ENCODE data around the gene TNFAIP8.

The TNFAIP8 gene

DNA sequence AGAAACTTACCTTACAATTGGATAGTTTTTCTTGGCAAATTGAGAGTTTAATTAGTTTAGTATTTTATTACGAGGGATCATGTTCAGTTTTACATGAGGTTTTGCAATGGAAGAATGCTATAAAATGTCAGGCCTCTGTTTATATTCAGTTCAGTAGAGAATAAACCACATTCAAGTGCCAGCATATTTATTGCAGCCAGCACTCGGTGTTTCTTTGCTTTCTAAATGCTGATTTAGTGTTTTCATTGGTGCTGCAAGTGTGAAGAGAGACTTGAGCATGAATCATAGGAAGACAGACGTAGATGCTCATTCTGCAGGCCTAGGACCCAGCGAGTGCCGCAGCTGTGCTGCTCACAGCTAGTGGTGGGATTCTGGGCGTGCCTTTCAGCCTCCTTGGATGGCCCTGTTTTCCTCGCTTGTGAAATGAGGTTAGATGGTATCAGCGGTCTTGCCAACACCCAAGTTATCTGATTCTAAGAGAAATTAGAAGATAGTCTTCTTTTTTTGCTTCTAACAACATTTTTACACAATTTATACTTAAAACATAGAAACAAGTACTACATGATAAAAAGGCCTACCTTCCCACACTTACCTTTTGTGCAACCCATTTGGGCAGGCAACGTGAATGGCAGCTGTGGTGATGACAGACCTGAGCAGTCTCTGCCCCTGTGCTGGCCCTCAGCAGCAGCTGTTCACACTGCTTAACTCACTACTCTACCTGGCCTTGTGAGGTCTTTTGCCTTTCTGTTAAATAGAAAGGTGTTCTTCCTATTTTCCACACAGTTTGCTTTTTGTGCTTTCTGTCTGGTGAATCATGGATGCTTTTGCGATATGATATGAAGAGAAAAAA, 26.8 kb upstream of the TNFAIP8 start:
- no peak for DNase-seq (ENCODE audit: low read depth, low spot score)

DNA sequence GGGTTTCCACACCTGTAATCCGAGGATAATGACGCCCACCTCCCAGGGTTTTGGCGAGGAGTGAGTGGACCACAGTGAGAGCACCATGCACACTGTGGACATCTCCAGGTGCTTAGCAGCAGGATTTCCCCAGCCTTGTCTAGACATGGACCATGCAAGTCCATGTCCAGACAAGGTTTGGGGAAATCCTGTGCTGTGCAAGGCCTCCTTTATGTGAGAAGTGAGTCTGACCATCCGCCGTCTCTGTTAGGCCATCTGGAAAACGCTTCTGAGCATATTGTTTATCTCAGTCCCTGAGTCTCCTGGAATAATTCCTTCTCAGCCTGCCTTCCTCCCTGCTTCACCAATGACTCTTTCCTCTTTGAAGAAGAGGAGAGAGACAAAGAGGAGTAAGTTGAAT, 26.2 kb upstream of the TNFAIP8 start:
- no peak for DNase-seq (ENCODE audit: low read depth, low spot score)

DNA sequence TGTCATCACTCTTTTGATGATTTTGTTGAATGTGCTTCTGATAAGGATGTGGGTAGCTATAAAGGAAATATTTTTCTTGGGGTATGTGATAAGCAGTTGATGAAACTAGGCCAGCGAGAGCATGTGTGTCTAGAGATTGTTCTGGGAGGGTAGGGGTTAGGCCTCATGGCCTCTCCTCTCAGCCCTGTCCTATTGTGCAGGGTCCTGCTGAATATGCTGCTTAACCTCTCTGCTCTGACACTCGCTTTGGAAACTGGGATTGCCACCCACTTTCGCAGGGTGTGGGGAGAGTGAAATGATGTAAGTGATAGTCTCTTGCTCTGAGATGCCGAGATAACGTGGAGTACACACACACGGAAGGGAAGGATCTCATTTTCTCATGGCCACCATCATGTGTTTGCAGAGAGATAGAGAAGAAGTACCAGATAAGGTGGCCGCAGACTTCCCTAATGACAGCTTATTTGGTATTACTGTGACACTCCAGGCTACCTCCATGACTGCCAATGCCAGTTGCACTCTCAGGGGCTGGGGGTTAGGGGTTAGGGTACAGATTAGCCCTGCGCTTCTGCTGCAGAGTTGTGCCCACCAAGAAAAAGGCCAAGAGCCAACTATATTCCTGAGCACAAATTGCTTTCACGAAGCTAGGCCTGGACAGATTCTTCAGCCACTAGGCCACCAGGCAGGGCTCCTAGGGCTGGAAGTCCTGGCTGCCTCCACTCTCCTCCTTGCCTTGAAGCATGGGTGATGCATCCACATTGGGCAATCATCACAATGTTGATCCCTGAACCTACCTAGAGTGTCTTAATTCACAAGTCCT, 25.2 kb upstream of the TNFAIP8 start:
- no peak for DNase-seq (ENCODE audit: low read depth, low spot score)

DNA sequence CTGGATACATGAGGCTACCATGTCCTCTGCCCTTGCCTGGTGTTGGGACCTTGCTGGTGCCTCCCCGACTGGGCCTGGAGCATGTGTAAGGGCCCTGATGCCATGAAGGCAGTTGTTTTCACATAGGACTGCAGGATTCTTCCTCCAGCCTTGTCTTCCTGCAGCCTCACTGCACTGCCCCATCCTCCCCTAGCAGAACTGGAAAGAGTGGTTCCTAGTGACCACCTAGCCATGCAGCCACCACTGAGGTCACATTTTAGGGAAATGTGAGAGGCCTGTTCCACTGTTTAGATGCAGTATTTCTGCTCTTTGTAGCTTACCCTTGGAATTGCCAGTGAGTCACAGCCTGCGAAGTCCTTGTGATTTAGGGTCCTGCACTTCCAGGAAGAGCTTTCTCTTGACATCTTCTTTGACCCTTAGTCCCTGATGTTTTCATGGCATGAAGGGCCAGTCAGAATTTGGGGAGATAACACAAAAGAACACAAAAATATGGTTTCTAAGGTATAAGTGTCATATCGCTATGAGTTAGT, 24.2 kb upstream of the TNFAIP8 start:
- no peak for DNase-seq (ENCODE audit: low read depth, low spot score)

DNA sequence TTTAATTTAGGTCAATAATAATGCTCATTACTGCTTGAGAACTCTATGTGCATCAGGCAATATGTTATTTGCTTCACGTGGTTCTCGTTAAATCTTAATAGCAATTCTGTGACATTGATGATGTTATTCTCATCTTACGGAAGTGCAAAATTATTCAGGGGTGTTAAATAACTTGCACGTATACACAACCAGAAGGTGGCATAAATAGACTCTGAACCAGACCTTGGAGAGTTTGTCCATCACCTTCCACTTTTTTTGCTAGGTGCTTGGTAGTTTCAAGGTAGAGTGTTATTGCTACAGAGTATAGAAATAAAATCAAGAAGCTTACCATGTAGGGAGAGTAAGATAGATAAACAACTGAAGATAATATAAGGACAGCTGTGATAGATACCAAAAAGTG, 23.6 kb upstream of the TNFAIP8 start:
- DNase-seq (ENCODE audit: low read depth, low spot score) = no peak

DNA sequence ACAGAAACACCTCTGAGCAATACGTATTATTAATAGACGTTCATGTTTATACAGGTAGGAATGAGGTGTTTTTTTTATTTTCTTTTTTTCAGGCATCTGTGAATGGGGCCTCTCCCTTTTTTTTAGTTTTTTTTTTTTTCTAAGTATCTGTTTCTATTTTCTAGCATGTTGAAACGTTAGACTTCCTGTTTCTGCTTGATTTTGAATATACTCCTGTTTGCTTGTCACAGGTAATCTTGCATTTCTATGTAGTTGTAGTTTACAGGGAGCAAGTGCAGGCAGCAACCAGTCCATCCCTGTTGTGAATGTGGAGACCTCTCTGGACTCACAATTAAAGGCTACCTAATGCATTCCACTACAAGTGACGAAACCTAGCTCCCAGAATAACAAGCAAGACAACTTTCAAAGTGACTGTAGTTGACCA, 22.8 kb upstream of the TNFAIP8 start:
- no peak for DNase-seq (ENCODE audit: low read depth, low spot score)

DNA sequence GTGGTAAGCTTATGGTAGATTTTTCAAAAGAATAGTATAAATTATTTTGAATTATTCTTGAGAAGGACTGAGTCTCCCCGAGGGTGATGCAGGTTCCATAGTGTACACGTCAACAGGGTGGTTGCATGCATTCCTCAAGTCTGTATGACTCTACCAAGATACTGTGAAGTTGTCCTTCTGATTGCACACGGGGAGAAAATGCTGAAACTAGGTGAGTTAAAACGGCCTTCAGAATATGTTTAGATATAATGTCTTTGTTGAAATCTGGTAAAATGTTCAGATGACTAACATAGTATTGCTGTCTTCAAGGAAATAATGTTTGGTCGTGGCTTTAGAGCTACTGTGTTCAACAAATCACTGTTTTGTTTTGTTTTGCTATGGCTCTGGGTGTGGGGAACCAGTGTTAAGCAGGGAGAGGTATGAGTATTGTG, 22.4 kb upstream of the TNFAIP8 start:
- no peak for DNase-seq (ENCODE audit: low read depth, low spot score)

DNA sequence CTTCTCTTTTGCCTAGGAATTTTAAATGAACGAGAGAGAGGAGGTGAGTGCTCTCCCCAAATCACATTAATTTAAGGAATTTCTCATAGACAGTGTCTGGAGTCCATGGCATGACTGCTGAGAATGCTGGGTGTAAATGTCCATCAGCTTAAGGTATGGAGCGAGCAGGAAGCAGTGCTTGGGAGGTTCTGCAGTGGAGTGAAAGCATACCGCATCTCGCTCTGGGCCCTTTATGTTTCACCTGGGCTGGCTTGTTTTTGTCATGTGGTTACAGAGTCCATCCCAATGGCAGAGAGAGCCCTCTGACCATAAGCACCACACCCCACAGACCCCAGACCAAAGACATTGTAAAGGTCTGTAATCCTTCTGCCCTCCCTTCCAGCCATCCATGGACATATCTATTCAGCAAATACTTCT, 20.6 kb upstream of the TNFAIP8 start:
- DNase-seq (ENCODE audit: low read depth, low spot score) = no peak

DNA sequence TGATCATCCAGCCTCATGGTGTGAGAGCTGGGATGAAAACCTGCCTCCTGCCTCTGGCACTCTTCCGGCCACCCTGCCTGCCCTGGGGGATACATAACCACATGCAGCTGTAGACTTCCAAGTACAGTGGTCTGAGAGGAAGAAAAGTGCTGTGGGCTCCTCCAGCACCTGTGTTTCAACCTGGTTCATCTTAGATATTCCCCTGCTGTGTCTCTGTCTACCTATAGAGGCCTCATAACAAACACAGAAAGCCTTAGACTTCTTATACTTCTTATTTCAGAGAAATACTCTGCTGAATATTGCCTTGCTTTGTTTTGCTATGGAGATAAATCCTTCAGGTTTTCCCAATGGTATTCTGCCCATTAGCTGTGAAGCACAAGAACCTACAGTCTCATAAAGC, 19.6 kb upstream of the TNFAIP8 start:
- DNase-seq (ENCODE audit: low read depth, low spot score) = no peak

DNA sequence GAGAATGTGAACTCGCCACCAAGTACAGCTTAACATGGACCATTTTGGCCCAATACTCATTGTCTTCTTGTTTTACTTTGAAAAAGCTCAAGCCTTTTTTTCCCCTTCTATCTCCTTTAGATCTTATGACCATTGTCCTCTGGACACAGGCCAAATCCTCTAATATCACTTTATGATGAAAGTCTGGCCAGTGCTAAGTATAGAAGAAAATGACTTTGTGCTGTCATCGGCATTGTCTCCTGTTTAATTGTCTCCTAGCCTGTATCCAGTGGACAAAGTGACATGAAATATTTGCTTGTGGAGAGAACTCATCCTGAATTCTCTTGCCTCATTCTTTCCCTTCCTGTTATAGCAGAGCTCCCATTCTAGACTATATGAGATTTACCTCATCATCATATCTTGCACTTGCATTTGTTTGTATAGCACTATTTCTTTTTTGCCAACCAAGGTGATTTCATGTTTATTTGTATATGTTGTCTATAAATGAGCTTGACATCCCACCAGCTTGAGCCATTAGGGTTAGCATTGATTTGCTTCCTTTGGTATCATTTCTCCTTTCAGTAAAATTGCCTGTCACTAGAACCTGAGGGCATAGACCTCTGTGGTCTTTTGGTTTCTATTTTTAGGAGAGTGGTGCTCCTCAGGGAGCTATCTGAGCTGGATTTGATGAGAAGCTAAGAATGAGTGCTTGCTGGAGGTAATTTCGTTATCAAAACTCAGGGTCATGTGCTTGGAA, 18.8 kb upstream of the TNFAIP8 start:
- DNase-seq (ENCODE audit: low read depth, low spot score) = no peak

DNA sequence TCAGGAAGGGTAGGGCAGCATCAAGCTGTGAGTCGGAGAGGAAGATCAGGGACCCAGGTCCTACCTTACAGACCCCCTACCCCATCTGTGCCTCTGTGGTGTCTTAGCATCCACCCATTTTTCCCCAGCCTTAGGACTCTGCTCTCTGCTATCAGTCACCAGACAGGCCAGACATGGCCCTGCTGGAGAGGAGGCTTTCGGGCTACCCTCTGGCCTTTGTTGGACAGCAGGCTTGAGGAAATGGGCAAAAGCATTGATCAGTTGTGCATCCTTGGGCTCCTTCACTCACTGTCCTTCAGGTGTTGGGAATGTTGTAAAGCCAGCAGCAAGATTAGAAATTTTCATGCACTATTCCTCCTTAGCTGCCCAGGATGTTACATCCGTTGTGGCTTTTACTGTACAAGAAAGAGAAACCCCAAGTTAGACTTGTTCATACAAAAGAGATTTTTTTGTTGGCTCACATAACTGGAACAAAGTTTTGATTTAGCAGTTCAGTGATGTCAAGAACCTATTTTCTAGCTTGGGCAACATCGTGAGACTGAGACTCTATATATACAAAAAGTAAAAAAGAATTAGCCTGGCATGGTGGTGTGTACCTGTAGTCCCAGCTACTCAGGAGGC, 17.4 kb upstream of the TNFAIP8 start:
- no peak for DNase-seq (ENCODE audit: low read depth, low spot score)

DNA sequence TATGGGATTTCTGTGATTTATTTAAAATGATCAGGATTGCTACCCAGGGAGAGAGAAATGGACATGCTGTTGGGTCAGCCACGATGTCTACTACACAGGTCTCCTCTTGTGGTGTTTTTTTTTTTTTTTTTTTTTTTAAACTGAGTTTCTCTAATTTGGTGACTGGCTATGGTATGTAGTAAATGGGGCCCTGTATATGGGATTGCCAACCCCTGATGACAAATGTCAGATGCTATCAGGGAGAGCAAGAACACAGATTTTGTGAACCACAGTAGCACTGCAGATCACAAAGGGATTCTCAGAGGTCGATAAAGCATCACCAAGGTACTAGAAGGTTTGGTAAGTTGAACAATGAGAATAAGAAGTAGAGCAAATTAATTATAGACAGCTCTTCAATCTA, 16.5 kb upstream of the TNFAIP8 start:
- DNase-seq (ENCODE audit: low read depth, low spot score) = no peak

DNA sequence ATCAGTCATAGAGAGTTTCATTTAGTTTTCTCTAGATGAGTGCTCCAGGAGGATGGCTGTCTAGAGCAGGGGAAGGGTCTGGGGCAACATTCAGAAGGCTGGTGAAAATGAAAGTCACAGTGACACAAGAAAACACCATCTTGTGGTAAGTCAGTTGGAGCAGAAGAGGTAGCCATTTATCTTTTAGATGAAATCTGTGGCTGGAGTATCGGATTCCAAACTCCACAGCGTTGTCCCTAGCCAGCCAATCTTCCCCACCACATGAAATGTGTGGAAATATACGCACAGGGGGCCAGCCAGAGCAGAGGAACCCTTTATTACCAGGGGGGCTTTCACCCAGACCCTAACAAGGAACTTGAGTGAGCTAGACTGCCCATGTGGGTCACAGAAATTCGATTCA, 15.9 kb upstream of the TNFAIP8 start:
- no peak for DNase-seq (ENCODE audit: low read depth, low spot score)

DNA sequence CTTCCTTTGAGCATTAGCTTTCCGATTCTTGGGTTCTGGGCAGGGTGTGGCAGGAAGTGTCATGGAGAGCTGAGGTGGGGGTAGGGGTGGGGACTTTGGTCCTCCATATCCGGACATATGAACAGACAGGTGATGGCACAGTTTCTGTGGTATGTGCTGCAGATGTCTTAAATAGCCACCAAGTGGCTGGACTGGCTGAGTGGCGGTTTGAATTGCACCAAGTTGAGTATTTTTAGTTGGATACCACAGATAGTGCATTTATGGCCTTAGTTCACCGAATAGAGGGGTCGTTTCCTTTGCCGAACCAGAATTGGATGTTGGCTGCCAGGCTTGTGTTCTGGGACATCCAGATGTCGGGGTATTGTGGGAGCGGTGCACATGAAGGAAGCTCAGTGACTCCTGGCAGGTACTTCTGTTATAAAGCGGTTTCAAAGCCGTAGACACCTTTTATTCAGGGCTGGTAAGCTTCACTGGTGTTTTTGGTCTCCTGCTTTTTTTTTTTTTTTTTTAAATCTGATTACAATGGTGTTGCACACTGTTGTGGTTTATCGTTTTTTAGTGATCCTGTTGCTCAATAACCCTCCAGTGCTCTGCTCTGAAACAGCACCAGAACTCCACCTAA, 15.1 kb upstream of the TNFAIP8 start:
- no peak for DNase-seq (ENCODE audit: low read depth, low spot score)

DNA sequence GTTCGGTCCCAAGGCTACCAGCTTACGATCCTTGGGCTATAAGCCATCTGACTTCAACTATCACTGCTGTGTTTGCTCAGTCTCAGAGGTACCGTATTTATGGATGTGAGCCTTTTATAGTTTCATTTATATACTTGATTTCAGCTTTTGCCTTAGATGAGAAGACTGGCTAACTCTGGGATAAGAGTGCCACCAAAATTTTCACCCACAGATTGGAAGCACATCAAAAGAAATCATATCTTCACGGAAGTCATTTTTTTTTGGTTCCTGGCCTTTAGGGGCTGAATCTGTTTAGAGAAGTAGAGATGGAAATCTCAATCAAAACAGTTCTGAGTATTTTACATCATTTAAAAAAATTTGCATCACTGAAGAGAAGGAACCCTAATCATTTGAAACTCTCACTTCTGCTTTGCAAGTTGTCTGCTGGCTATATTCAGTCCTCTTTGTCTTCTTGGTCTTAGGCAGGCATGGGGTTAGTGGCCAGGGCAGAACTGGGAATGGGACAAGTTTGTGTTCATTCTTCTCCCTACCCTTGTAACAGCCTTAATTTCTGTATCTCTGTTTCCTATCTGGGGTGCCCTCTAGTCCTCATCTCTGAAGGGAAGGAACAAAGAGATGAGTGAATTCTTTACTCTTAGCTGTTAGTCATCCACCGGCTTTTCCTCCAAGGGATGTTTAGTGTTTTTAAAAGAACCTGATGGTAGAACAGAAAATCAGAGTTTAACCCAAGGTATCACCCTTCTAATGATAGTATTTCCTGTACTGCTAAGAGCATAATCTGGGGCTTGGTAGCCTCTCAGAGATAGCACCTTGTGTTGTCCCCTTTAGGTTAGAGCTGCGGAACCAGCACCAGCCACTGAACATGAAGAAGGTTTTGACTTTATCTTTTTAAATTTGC, 14.1 kb upstream of the TNFAIP8 start:
- no peak for DNase-seq (ENCODE audit: low read depth, low spot score)

DNA sequence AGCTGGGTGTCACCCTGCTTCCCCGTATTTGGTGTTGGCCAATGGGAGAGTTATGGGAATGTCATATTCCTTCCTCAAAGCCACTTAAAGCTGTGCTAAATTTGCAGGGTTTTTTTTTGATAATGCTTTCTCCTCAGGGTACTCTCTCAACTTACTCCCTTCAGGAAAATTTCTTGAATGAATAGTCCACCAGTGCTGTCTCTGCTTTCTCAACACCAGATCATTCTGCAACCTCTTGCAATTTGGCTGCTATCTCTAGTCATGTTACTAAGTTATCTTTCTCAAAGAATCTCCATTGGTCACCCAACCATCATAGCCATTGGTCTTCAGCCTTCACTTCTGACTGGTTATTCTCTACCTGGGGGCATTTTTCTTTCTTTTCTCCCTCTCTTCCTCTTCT, 13.4 kb upstream of the TNFAIP8 start:
- no peak for DNase-seq (ENCODE audit: low read depth, low spot score)

DNA sequence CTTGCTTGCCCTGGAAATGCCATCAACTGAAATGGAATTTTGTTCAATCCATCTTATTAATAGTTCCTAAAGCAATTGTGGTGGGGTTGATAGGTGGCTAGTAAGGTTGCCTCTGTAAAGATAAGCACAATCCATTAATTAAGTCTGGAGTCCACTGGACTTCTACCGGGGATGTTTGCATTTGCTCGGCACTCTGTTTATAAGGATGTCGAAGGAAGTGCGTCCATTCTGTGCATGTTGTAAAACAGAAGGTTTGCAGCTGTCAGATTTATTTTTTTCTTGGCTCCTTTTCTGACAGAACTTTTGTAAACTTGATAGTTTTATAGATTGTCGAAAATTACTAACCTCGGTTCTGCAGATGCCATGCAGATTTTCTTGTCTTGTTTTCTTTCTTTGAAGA, 12.8 kb upstream of the TNFAIP8 start:
- no peak for DNase-seq (ENCODE audit: low read depth, low spot score)

DNA sequence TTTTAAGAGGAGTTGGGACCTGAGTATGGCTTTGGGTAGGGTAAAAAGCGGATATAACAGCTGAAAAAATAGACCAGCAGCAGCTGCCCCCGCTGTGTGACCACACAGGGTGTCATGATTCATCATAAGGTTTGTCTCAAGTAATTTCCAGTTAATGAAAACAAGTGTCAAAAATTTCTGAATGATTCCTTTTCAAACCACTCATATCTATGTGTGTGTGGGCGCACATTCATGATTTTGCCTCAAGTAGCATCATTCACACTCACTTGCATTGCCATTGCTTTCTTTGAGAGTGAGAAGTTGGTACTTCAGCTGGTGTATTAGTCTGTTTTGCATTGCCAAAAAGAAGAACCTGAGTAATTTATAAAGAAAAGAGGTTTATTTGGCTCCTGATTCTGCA, 12.1 kb upstream of the TNFAIP8 start:
- no peak for DNase-seq (ENCODE audit: low read depth, low spot score)

DNA sequence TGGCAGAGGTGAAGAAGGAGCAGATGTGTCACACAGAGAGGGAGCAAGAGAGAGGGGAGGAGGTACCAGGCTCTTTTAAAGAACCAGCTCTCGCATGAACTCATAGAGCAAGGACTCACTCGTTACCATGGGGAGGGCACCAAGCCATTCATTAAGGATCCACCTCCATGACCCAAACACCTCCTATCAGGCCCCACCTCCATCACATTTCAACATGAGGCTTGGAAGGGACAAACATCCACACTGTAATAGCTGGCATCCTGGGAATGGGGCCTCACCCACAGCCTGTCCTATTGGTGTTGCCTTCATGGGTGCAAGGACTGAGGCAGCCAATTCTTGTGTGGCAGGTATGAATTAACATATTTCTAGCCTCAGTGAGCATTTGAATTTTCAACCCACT, 11.6 kb upstream of the TNFAIP8 start:
- DNase-seq (ENCODE audit: low read depth, low spot score) = no peak

DNA sequence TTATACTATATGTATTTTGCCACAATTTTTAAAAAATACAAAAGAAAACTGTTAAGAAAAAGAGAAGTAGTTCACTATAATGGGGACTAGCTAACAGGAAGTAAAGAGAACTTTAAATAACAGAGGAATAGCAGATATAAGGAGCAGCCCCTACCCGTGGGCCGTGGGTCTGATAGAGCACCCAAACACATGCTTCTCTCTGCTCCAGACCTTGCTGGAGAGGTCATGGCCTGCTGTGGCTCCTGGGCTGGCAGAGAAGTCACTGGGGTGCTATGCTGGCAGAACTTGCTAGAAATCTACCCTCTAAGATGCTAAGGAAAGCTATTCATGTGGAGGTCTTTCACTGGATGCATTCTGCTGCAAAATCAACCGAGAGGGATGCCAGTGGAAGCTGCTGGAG, 10.0 kb upstream of the TNFAIP8 start:
- no peak for DNase-seq (ENCODE audit: low read depth, low spot score)

All from iPS DF 19.7 (cell line).